Measurements from ENCODE around the gene NLGN1. TPM values are rescaled to one million over a fixed set of nuclear protein-coding genes. Genes with fewer than 3 reads are reported as not detected.

NLGN1 gene
- total RNA-seq, 1 donor from 2014 or later, result not detected

DNA sequence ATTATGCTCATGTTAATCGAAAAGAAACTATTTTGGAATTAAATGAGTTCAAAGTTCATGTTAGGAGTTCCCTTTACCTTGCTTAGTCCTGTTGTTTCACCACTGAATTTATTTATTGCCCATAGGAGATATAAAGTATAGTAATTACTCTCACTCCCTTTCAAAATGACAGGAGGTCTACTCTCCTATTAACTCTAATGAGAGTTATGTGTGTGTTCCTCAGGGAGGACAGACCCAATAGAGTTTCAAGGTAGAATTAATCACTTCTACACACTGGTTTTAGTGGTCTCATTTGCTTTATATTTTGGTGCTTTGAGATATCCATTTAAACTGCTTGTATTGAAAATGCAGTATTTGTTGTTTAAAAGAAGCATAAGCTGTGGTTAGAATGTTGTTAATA lies 398.9 kb downstream of the NLGN1 start:
- H3K9me3 Mint-ChIP-seq, result peaks cover 3% of the 10 kb centered on the region
- no peaks in the 10 kb centered on the region for H3K27me3 Mint-ChIP-seq
- ChIA-PET POLR2A (no interaction called here), CTCF (no interaction called here)
- intact Hi-C loops (cut with micrococcal nuclease), result no loop called here
- DNase-seq (no peak), ATAC-seq (ENCODE audit: low read depth) (no peak)
- H3K36me3 Mint-ChIP-seq (ENCODE audit: low read depth), result no peaks in the 10 kb centered on the region
- no peak overlapping the region for H3K27ac Mint-ChIP-seq
- no peak overlapping the region for H3K4me3 Mint-ChIP-seq
- H3K4me1 Mint-ChIP-seq, result no peaks in the 10 kb centered on the region
- TF ChIP-seq, protein P1, sequence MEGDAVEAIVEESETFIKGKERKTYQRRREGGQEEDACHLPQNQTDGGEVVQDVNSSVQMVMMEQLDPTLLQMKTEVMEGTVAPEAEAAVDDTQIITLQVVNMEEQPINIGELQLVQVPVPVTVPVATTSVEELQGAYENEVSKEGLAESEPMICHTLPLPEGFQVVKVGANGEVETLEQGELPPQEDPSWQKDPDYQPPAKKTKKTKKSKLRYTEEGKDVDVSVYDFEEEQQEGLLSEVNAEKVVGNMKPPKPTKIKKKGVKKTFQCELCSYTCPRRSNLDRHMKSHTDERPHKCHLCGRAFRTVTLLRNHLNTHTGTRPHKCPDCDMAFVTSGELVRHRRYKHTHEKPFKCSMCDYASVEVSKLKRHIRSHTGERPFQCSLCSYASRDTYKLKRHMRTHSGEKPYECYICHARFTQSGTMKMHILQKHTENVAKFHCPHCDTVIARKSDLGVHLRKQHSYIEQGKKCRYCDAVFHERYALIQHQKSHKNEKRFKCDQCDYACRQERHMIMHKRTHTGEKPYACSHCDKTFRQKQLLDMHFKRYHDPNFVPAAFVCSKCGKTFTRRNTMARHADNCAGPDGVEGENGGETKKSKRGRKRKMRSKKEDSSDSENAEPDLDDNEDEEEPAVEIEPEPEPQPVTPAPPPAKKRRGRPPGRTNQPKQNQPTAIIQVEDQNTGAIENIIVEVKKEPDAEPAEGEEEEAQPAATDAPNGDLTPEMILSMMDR (IDR thresholded peaks at IDR 0.05), result no peak

DNA sequence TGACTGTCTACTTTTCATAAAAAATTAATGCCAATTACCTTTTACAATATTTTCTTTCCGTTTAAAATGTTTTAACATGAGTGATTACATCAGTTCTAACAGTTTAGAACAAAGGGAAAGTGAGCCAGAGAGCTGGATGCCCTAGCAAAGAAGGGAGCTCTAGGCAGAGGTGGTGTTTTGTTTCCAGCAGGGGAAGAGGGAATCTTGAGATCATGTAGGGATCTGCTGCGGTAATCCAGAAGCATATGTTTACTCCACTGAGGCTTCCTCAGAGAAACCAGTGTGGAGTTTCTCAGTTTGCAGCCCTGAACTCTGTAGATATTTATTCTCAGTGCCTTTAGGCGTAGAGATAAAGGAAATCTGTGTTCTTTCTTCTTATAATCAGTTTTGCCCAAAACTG lies 399.3 kb downstream of the NLGN1 start:
- CTCF ChIA-PET, result no interaction called here
- intact Hi-C loops (cut with micrococcal nuclease), result no loop called here
- H3K27me3 Mint-ChIP-seq, result no peaks in the 10 kb centered on the region
- POLR2A ChIA-PET, result no interaction called here
- no peak for ATAC-seq (ENCODE audit: low read depth)
- H3K4me3 Mint-ChIP-seq, result no peak overlapping the region
- H3K36me3 Mint-ChIP-seq (ENCODE audit: low read depth), result no peaks in the 10 kb centered on the region
- no peaks in the 10 kb centered on the region for H3K4me1 Mint-ChIP-seq
- no peak for DNase-seq
- peaks cover 3% of the 10 kb centered on the region for H3K9me3 Mint-ChIP-seq
- H3K27ac Mint-ChIP-seq, result no peak overlapping the region
- TF ChIP-seq, protein P1 (IDR thresholded peaks at IDR 0.05), result no peak

DNA sequence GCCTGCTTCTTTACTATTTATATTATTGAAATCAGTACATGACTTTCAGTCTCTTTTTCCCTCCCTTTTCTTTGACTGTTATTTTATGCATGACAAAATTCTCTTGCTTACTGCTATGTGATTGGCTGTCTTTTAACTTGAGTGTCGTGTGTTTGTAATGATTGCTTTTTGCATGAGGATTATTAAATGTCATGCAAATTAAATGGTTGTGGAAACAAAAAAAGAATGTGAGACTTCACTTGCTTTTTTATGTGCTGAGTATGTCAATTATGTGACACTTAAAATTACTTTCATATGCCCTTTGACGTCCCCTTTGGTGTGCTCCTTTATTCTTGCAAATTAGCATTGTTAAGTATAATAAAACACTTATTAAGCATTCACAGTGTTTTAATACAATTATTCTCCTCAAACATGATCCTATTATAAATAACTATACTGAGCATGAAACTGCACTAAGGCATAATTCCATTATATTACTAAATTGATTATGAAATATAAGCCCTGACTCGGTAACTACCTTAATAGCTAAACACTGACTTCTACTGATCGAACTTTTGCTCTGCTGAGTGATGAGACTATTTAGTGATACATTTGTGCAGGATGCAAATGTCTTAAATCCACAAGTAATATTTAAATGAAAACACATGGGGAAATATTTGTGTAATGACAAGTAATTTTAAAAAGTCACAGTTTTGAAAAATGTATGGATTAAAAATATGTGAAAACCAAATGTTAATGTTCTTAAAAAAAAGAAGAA lies 401.7 kb downstream of the NLGN1 start:
- intact Hi-C loops (cut with micrococcal nuclease), result no loop called here
- no peaks in the 10 kb centered on the region for H3K36me3 Mint-ChIP-seq (ENCODE audit: low read depth)
- ATAC-seq (ENCODE audit: low read depth) (no peak), DNase-seq (no peak)
- ChIA-PET CTCF (no interaction called here), POLR2A (no interaction called here)
- peaks cover 2% of the 10 kb centered on the region for H3K9me3 Mint-ChIP-seq
- H3K27me3 Mint-ChIP-seq, result no peaks in the 10 kb centered on the region
- no peak overlapping the region for H3K4me3 Mint-ChIP-seq
- TF ChIP-seq, protein P1 (IDR thresholded peaks at IDR 0.05), result no peak
- H3K27ac Mint-ChIP-seq, result no peak overlapping the region
- no peaks in the 10 kb centered on the region for H3K4me1 Mint-ChIP-seq

DNA sequence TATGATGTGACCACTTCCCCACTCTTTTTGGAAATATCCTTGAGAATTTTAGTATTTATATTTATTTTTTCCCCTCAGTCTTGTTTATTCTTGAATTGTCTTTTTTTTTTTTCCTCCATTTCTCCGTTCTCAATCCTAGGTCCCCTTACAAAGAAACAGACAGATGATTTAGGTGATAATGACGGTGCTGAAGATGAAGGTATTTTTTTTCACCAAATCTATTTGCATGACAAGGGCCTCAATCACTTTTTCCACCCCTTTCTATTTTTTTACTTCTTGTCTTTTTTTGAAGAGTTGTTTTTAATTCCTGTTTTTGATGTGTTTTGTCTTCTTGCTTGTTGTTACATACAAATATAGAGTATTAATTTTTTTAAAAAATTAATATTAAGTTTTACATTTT lies 402.6 kb downstream of the NLGN1 start:
- ChIA-PET POLR2A (no interaction called here), CTCF (no interaction called here)
- no peaks in the 10 kb centered on the region for H3K27me3 Mint-ChIP-seq
- TF ChIP-seq, protein P1 (IDR thresholded peaks at IDR 0.05), result no peak
- no peaks in the 10 kb centered on the region for H3K36me3 Mint-ChIP-seq (ENCODE audit: low read depth)
- intact Hi-C loops (cut with micrococcal nuclease), result no loop called here
- ATAC-seq (ENCODE audit: low read depth) (no peak), DNase-seq (no peak)
- H3K27ac Mint-ChIP-seq, result no peak overlapping the region
- no peak overlapping the region for H3K4me3 Mint-ChIP-seq
- H3K4me1 Mint-ChIP-seq, result no peaks in the 10 kb centered on the region
- peaks cover 2% of the 10 kb centered on the region for H3K9me3 Mint-ChIP-seq

DNA sequence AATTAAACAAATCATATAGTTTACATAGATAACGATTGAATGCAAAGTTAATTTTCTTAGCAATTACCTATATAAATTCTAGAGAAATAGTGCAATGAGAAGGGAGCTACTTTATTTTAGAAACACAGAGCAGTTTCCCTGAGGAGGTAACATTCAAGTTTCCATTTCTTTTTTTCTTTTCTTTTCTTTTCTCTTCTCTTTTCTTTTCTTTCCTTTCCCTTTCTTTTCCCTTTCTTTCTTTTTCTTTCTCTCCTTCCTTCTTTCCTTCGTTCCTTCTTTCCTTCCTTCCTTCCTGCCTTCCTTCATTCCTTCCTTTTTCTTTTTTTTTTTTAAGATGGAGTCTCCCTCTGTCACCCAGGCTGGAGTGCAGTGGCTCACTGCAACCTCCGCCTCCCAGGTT lies 417.3 kb downstream of the NLGN1 start:
- Mint-ChIP-seq H3K4me3 (no peak overlapping the region), H3K36me3 (ENCODE audit: low read depth) (no peaks in the 10 kb centered on the region), H3K9me3 (peaks cover 8% of the 10 kb centered on the region), H3K27me3 (no peaks in the 10 kb centered on the region), H3K4me1 (no peaks in the 10 kb centered on the region), H3K27ac (no peak overlapping the region)
- no peak for ATAC-seq (ENCODE audit: low read depth)
- TF ChIP-seq, protein P1 (IDR thresholded peaks at IDR 0.05), result no peak
- POLR2A ChIA-PET, result no interaction called here
- DNase-seq, result no peak
- CTCF ChIA-PET, result no interaction called here
- intact Hi-C loops (cut with micrococcal nuclease), result no loop called here

All from activated B cell treated with CpG ODN at 0.5 μM for 24 hours (primary cell).